Panc1 (cell line): ENCODE measurements around the gene MGAT5.

Experiments
- CTCF ChIP-seq: fragments of 450-650 bp; IDR thresholded peaks from 2 replicates; pipeline ENCODE4 v1.5.1; 2017; ENCODE audit warnings: mild to moderate bottlenecking
- POLR2AphosphoS5 ChIP-seq: IDR thresholded peaks from 2 replicates; pipeline ENCODE4 v1.6.1; 2012; ENCODE audit warnings: mild to moderate bottlenecking, low read depth, low read length, moderate library complexity
- REST ChIP-seq, 2 experiments: IDR thresholded peaks; 2 replicates each; pipeline ENCODE4 v1.6.1; 2011 to 2012; ENCODE audit warnings: low read depth in 2 of 2, control low read depth in 1 of 2, low read length in 1 of 2, mild to moderate bottlenecking in 1 of 2, moderate library complexity in 1 of 2; ENCODE audit not compliant: insufficient read depth in 1 of 2
- TCF7L2 ChIP-seq: IDR thresholded peaks from 2 replicates; pipeline ENCODE4 v1.6.1; 2011; ENCODE audit warnings: mild to moderate bottlenecking, low read depth, low read length, inconsistent platforms

GRCh38 chr2:134280231-134280630 lies 26.4 kb downstream of the MGAT5 start:
- TF ChIP-seq CTCF: no peak
- TF ChIP-seq POLR2AphosphoS5: no peak
- TF ChIP-seq TCF7L2: no peak
- no peak for TF ChIP-seq REST (IDR thresholded peaks at IDR 0.05; ENCODE audit: insufficient read depth in 1 of 2, low read depth in 2 of 2, low read length in 1 of 2)
